PFSK-1 (cell line): ENCODE measurements around the gene PRKAG2.

Experiments used
- POLR2AphosphoS5 ChIP-seq: IDR thresholded peaks from 2 replicates; pipeline ENCODE4 v1.6.1; 2012; ENCODE audit warnings: low read depth, mild to moderate bottlenecking, control low read depth, low read length, moderate library complexity
- REST ChIP-seq, 2 experiments: IDR thresholded peaks; 2 replicates each; pipeline versions ENCODE4 v1.6.1 to v1.8.0; 2011 to 2012; ENCODE audit warnings: low read depth in 2 of 2, low read length in 2 of 2, control low read depth in 1 of 2, inconsistent platforms in 1 of 2, mild to moderate bottlenecking in 1 of 2, moderate library complexity in 1 of 2; ENCODE audit not compliant: insufficient read depth in 1 of 2
- SIN3A ChIP-seq: IDR thresholded peaks from 2 replicates; pipeline ENCODE4 v1.6.1; 2012; ENCODE audit warnings: mild to moderate bottlenecking, low read length, moderate library complexity, borderline replicate concordance; ENCODE audit not compliant: insufficient read depth
- TAF1 ChIP-seq: IDR thresholded peaks from 2 replicates; pipeline ENCODE4 v1.6.1; 2012; ENCODE audit warnings: low read length, control low read depth, borderline replicate concordance; ENCODE audit not compliant: insufficient read depth

- TF ChIP-seq POLR2AphosphoS5 (no peak), TAF1 (no peak), SIN3A (no peak), REST (IDR thresholded peaks at IDR 0.05; ENCODE audit: insufficient read depth in 1 of 2, low read depth in 2 of 2, low read length in 2 of 2) (no peak)
These were observed 27.4 kb upstream of the PRKAG2 start for GRCh38 chr7:151904270-151904669.
